Mesendoderm (in vitro differentiated cells): Measurements from ENCODE around the gene AZGP1.
"Not testable (repeated sequence)": the region's sequence is repeated elsewhere in the genome, so short reads cannot be mapped to it uniquely, and the experiment has no call there.

Experiments used
- DNase-seq: peaks from one replicate; pipeline ENCODE4 v3.0.0; 2013
- H2AK5ac ChIP-seq: 2 replicates; pipeline ENCODE4 v1.6.1; 2013; ENCODE audit warnings: low read length, inconsistent platforms
- H2BK120ac ChIP-seq: 2 replicates; pipeline ENCODE4 v1.6.1; 2013; ENCODE audit warnings: low read depth, mild to moderate bottlenecking, low read length, moderate library complexity, mixed read lengths
- H2BK15ac ChIP-seq: replicated peaks from 2 replicates; pipeline ENCODE4 v1.6.1; 2013; ENCODE audit warnings: low read depth, mild to moderate bottlenecking, moderate library complexity
- H2BK5ac ChIP-seq: 2 replicates; pipeline ENCODE4 v1.6.1; 2013; ENCODE audit warnings: low read length, inconsistent platforms
- H3K18ac ChIP-seq: 2 replicates; pipeline ENCODE4 v1.6.1; 2013; ENCODE audit warnings: mild to moderate bottlenecking, low read length, mixed read lengths
- H3K23ac ChIP-seq: one replicate; pipeline ENCODE4 v1.6.1; 2013; ENCODE audit warnings: low read length
- H3K27ac ChIP-seq: 2 replicates; pipeline ENCODE4 v1.5.1; 2013; ENCODE audit warnings: low read depth, mild to moderate bottlenecking, inconsistent platforms, low read length, moderate library complexity
- H3K27me3 ChIP-seq: 2 replicates; pipeline ENCODE4 v1.6.1; 2013; ENCODE audit warnings: low read length, control low read depth, mild to moderate bottlenecking, inconsistent platforms; ENCODE audit not compliant: insufficient read depth, poor library complexity
- H3K36me3 ChIP-seq: 2 replicates; pipeline ENCODE4 v1.6.1; 2013; ENCODE audit warnings: low read length, inconsistent platforms; ENCODE audit not compliant: control insufficient read depth, insufficient read depth
- H3K4ac ChIP-seq: one replicate; pipeline ENCODE4 v1.6.1; 2013; ENCODE audit warnings: low read depth, mild to moderate bottlenecking, low read length, moderate library complexity
- H3K4me1 ChIP-seq: 2 replicates; pipeline ENCODE4 v1.6.1; 2013; ENCODE audit warnings: low read depth, low read length, inconsistent platforms; ENCODE audit not compliant: control insufficient read depth
- H3K4me2 ChIP-seq: 2 replicates; pipeline ENCODE4 v1.6.1; 2013; ENCODE audit warnings: low read length
- H3K4me3 ChIP-seq: 2 replicates; pipeline ENCODE4 v1.5.1; 2013; ENCODE audit warnings: mild to moderate bottlenecking, low read length
- H3K56ac ChIP-seq: one replicate; pipeline ENCODE4 v1.6.1; 2013; ENCODE audit warnings: low read length
- H3K79me1 ChIP-seq: 2 replicates; pipeline ENCODE4 v1.6.1; 2013; ENCODE audit warnings: low read length, inconsistent platforms
- H3K79me2 ChIP-seq: 2 replicates; pipeline ENCODE4 v1.6.1; 2013; ENCODE audit warnings: mild to moderate bottlenecking, low read length; ENCODE audit not compliant: control insufficient read depth, insufficient read depth
- H3K9ac ChIP-seq: 2 replicates; pipeline ENCODE4 v1.6.1; 2013; ENCODE audit warnings: low read length, inconsistent platforms
- H4K5ac ChIP-seq: one replicate; pipeline ENCODE4 v1.6.1; 2013; ENCODE audit warnings: low read length
- H4K8ac ChIP-seq: one replicate; pipeline ENCODE4 v1.6.1; 2013; ENCODE audit warnings: low read depth, mild to moderate bottlenecking, control low read depth, low read length, moderate library complexity
- WGBS: extraction: QIAGEN DNeasy Blood & Tissue Kit; methylation state at CpG from one replicate; pipeline ENCODE4 v1.1.7; 2013; ENCODE audit warnings: low lambda C conversion rate, missing lambda C conversion rate; ENCODE audit not compliant: insufficient coverage; ENCODE audit errors: extremely low coverage; 5-methylcytosine and 5-hydroxymethylcytosine counted together

The AZGP1 gene

DNA sequence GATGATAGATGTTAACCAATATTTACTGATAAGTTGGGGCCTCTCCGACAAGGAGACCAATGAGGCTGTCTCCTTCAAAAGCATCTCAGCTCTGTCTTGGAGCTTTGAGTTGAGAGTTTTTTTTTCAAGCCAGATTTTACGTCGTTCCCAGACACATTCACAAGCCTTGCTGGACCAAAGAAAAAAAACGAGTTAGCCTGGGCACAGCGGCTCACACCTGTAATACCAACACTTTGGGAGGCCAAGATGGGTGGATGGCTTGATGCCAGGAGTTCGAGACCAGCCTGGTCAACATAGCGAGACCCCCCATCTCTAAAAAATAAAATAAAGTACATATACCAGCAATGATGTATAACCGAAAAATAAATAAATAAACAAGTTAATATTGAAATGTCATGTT is 19.0 kb upstream of the AZGP1 start:
- Histone ChIP-seq H3K27me3 (no peaks in the 10 kb centered on the region), H4K8ac (no peak overlapping the region), H4K5ac (no peak overlapping the region), H2BK15ac (no peak overlapping the region), H3K79me2 (no peaks in the 10 kb centered on the region), H3K79me1 (no peaks in the 10 kb centered on the region), H3K23ac (no peak overlapping the region), H3K36me3 (no peaks in the 10 kb centered on the region), H3K18ac (no peak overlapping the region), H3K4me3 (no peak overlapping the region), H3K9ac (no peak overlapping the region), H3K4me2 (no peak overlapping the region), H3K27ac (no peak overlapping the region), H2BK120ac (no peak overlapping the region), H2BK5ac (no peak overlapping the region), H2AK5ac (no peak overlapping the region), H3K4me1 (no peaks in the 10 kb centered on the region), H3K4ac (no peak overlapping the region), H3K56ac (no peak overlapping the region)
- WGBS = no CpG with 5 or more reads among the region's 8 CpGs
- DNase-seq = no peak

DNA sequence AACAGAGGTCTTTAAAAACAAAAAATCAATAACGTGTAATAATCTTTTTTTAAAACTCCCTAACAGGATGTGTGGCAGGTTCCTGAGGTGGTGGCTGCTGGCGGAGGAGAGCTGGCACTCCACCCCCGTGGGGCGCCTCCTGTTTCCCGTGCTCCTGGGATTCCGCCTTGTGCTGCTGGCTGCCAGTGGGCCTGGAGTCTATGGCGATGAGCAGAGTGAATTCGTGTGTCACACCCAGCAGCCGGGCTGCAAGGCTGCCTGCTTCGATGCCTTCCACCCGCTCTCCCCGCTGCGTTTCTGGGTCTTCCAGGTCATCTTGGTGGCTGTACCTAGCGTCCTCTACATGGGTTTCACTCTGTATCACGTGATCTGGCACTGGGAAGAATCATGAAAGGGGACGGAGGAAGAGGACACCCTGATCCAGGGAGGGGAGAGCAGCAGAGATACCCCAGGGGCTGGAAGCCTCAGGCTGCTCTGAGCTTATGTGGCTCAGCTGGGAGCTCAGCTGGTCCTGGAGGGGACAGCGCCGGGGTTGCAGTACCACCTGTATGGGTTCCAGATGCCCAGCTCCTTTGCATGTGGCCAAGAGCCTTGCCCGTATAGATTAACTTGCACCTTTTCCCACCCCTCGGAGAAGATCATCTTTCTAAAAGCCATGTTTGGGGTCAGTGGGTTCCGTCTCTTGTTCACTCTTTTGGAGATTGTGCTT is 16.7 kb upstream of the AZGP1 start:
- H3K4me3 ChIP-seq = no peak overlapping the region
- H4K8ac ChIP-seq = no peak overlapping the region
- H2BK120ac ChIP-seq = no peak overlapping the region
- H2BK5ac ChIP-seq = no peak overlapping the region
- no peak for DNase-seq
- H3K23ac ChIP-seq = no peak overlapping the region
- H3K79me1 ChIP-seq = no peaks in the 10 kb centered on the region
- H3K18ac ChIP-seq = no peak overlapping the region
- H3K4ac ChIP-seq = no peak overlapping the region
- no peaks in the 10 kb centered on the region for H3K36me3 ChIP-seq
- peak overlapping the region; percentile 7 for H3K56ac ChIP-seq
- no CpG with 5 or more reads among the region's 21 CpGs for WGBS
- H3K4me1 ChIP-seq = no peaks in the 10 kb centered on the region
- no peak overlapping the region for H3K4me2 ChIP-seq
- no peak overlapping the region for H3K9ac ChIP-seq
- H3K27ac ChIP-seq = no peak overlapping the region
- H2AK5ac ChIP-seq = no peak overlapping the region
- H4K5ac ChIP-seq = no peak overlapping the region
- no peaks in the 10 kb centered on the region for H3K27me3 ChIP-seq
- no peaks in the 10 kb centered on the region for H3K79me2 ChIP-seq
- H2BK15ac ChIP-seq = no peak overlapping the region

DNA sequence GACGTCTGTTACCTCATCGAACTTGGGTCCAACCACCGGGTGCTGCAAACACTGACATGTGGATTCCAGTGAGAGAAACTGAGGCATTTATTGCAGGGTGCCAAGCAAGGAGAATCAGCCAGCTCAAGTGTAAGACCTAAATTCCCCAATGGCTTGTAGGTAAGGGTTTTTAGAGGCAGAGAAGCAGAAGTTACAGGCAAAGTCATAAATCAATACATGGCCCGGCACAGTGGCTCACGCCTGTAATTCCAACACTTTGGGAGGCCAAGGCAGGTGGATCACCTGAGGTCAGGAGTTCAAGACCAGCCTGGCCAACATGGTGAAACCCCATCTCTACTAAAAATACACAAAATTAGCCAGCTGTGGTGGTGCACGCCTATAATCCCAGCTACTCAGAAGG is 15.7 kb upstream of the AZGP1 start:
- DNase-seq, H3K56ac ChIP-seq, H2BK5ac ChIP-seq, H3K18ac ChIP-seq, H3K4me1 ChIP-seq, H4K5ac ChIP-seq, H3K27ac ChIP-seq, H3K4ac ChIP-seq, H3K4me3 ChIP-seq, H3K23ac ChIP-seq, H2AK5ac ChIP-seq, H2BK120ac ChIP-seq, H3K36me3 ChIP-seq, H3K79me1 ChIP-seq, H3K9ac ChIP-seq, H3K27me3 ChIP-seq, H3K4me2 ChIP-seq, H2BK15ac ChIP-seq, H3K79me2 ChIP-seq, H4K8ac ChIP-seq: not testable (repeated sequence)
- no CpG with 5 or more reads among the region's 6 CpGs for WGBS

DNA sequence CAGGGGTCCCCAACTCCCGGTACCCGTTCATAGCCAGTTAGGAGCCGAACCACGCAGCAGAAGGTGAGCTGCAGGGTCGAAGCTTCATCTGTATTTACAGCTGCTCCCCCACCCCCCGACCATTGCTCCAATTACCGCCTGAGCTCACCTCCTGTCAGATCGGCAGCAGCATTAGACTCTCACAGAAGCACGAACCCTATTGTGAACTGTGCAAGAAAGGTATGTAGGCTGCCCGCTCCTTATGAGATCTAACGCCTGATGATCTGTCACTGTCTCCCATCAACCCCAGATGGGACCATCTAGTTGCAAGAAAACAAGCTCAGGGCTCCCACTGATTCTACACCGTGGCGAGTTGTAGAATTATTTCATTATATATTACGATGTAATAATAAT is 14.6 kb upstream of the AZGP1 start:
- H3K4me1 ChIP-seq = no peaks in the 10 kb centered on the region
- no CpG with 5 or more reads among the region's 14 CpGs for WGBS
- H2BK15ac ChIP-seq = no peak overlapping the region
- H3K27me3 ChIP-seq = no peaks in the 10 kb centered on the region
- H3K79me1 ChIP-seq = no peaks in the 10 kb centered on the region
- no peak overlapping the region for H3K4me3 ChIP-seq
- H3K56ac ChIP-seq = peak overlapping the region; percentile 31
- H4K5ac ChIP-seq = no peak overlapping the region
- H3K23ac ChIP-seq = peak overlapping the region; percentile 45
- no peak overlapping the region for H3K27ac ChIP-seq
- H3K9ac ChIP-seq = peak overlapping the region; percentile 48
- no peak overlapping the region for H2BK5ac ChIP-seq
- H4K8ac ChIP-seq = no peak overlapping the region
- H3K79me2 ChIP-seq = no peaks in the 10 kb centered on the region
- H2AK5ac ChIP-seq = no peak overlapping the region
- no peak overlapping the region for H2BK120ac ChIP-seq
- DNase-seq = peak; percentile 6
- H3K36me3 ChIP-seq = no peaks in the 10 kb centered on the region
- peak overlapping the region; percentile 29 for H3K4me2 ChIP-seq
- no peak overlapping the region for H3K4ac ChIP-seq
- no peak overlapping the region for H3K18ac ChIP-seq

- no peak for DNase-seq
- WGBS = no CpG with 5 or more reads among the region's 5 CpGs
- H3K4me1 ChIP-seq = no peaks in the 10 kb centered on the region
- H2BK15ac ChIP-seq = no peak overlapping the region
- H2BK120ac ChIP-seq = no peak overlapping the region
- H3K23ac ChIP-seq = no peak overlapping the region
- H3K36me3 ChIP-seq = no peaks in the 10 kb centered on the region
- no peaks in the 10 kb centered on the region for H3K27me3 ChIP-seq
- no peak overlapping the region for H3K4me2 ChIP-seq
- H2BK5ac ChIP-seq = no peak overlapping the region
- H3K4ac ChIP-seq = no peak overlapping the region
- H3K4me3 ChIP-seq = no peak overlapping the region
- no peak overlapping the region for H3K18ac ChIP-seq
- no peak overlapping the region for H4K8ac ChIP-seq
- H2AK5ac ChIP-seq = no peak overlapping the region
- no peak overlapping the region for H3K27ac ChIP-seq
- no peaks in the 10 kb centered on the region for H3K79me2 ChIP-seq
- H4K5ac ChIP-seq = no peak overlapping the region
- no peak overlapping the region for H3K9ac ChIP-seq
- H3K56ac ChIP-seq = no peak overlapping the region
- H3K79me1 ChIP-seq = no peaks in the 10 kb centered on the region
Observed at GRCh38 chr7:99987846-99988245, 12.0 kb upstream of the AZGP1 start.

DNA sequence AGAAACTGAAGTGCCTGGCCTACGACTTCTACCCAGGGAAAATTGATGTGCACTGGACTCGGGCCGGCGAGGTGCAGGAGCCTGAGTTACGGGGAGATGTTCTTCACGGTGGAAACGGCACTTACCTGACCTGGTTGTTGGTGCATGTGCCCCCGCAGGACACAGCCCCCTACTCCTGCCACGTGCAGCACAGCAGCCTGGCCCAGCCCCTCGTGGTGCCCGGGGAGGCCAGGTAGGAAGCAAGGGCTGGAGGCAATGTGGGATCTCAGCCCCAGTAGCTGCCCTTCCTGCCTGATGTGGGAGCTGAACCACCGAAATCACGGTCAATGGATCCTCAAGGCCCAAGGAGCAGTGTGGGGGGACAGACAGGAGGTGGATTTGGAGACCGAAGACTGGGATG is 11.5 kb upstream of the AZGP1 start:
- not testable (repeated sequence) for H3K23ac ChIP-seq, H3K4me1 ChIP-seq, H4K8ac ChIP-seq, H4K5ac ChIP-seq, H3K4ac ChIP-seq, H2BK15ac ChIP-seq, H3K9ac ChIP-seq, H3K27me3 ChIP-seq, H2BK5ac ChIP-seq, H2BK120ac ChIP-seq, H3K4me2 ChIP-seq, H2AK5ac ChIP-seq, H3K18ac ChIP-seq, H3K79me2 ChIP-seq, H3K36me3 ChIP-seq, H3K27ac ChIP-seq, DNase-seq, H3K4me3 ChIP-seq, H3K56ac ChIP-seq, H3K79me1 ChIP-seq
- no CpG with 5 or more reads among the region's 14 CpGs for WGBS
